Liver (tissue), 9 donors: ENCODE data around the gene SNN. TPM values are rescaled to one million over a fixed set of nuclear protein-coding genes. Genes with fewer than 3 reads are reported as not detected.

Experiments
- DNase-seq: peaks from one replicate; pipeline ENCODE4 v3.0.0-alpha.2; 2017; ENCODE audit warnings: low spot score
- H3K27ac ChIP-seq, 2 donors: one replicate each; pipeline ENCODE4 v1.7.0; 2013; ENCODE audit warnings: inconsistent platforms in 2 of 2, low read length in 2 of 2, control low read depth in 1 of 2, low read depth in 1 of 2, mild to moderate bottlenecking in 1 of 2
- H3K27me3 ChIP-seq, 4 donors: one replicate each; pipeline versions ENCODE4 v1.6.1 to v1.7.0; 2013; ENCODE audit warnings: low read length in 3 of 4, inconsistent platforms in 1 of 4, mild to moderate bottlenecking in 1 of 4, moderate library complexity in 1 of 4; ENCODE audit not compliant: control insufficient read depth in 4 of 4, insufficient read depth in 4 of 4
- H3K36me3 ChIP-seq, 4 donors: one replicate each; pipeline versions ENCODE4 v1.6.1 to v1.7.0; 2013; ENCODE audit warnings: low read length in 3 of 4, mild to moderate bottlenecking in 3 of 4, low read depth in 1 of 4, moderate library complexity in 1 of 4; ENCODE audit not compliant: control insufficient read depth in 4 of 4, insufficient read depth in 3 of 4
- H3K4me1 ChIP-seq, 4 donors: one replicate each; pipeline versions ENCODE4 v1.6.1 to v1.7.0; 2013; ENCODE audit warnings: low read length in 3 of 4, mild to moderate bottlenecking in 3 of 4, moderate library complexity in 1 of 4; ENCODE audit not compliant: control insufficient read depth in 4 of 4, insufficient read depth in 4 of 4
- H3K4me3 ChIP-seq, 3 donors: one replicate each; pipeline versions ENCODE4 v1.6.1 to v1.7.0; 2013; ENCODE audit warnings: low read length in 3 of 3, control low read depth in 1 of 3, low read depth in 1 of 3, mild to moderate bottlenecking in 1 of 3
- H3K9ac ChIP-seq, 2 donors: one replicate each; pipeline ENCODE4 v1.7.0; 2013; ENCODE audit warnings: low read length in 2 of 2, mild to moderate bottlenecking in 2 of 2, moderate library complexity in 2 of 2, control low read depth in 1 of 2, low read depth in 1 of 2
- H3K9me3 ChIP-seq, 4 donors: one replicate each; pipeline versions ENCODE4 v1.6.1 to v1.7.0; 2013; ENCODE audit warnings: low read length in 3 of 4; ENCODE audit not compliant: control insufficient read depth in 4 of 4
- EGR1 ChIP-seq, 2 donors: IDR thresholded peaks; 2 replicates each; pipeline ENCODE4 v1.6.1; 2016 to 2018; ENCODE audit warnings: antibody characterized with exemption in 2 of 2, low read depth in 2 of 2
- FOXA1 ChIP-seq: IDR thresholded peaks from 2 replicates; pipeline ENCODE4 v1.6.1; 2016; ENCODE audit warnings: antibody characterized with exemption
- FOXA2 ChIP-seq: IDR thresholded peaks from 2 replicates; pipeline ENCODE4 v1.6.1; 2016; ENCODE audit warnings: antibody characterized with exemption
- GABPA ChIP-seq, 2 donors: IDR thresholded peaks in 1 of 2; conservative IDR thresholded peaks in 1 of 2; 2 replicates each; pipeline ENCODE4 v1.6.1; 2016; ENCODE audit warnings: antibody characterized with exemption in 2 of 2, mild to moderate bottlenecking in 1 of 2, moderate library complexity in 1 of 2
- HNF4A ChIP-seq, 2 donors: conservative IDR thresholded peaks; 2 replicates each; pipeline ENCODE4 v1.6.1; 2016; ENCODE audit warnings: antibody characterized with exemption in 2 of 2, mild to moderate bottlenecking in 2 of 2
- HNF4G ChIP-seq: IDR thresholded peaks from 2 replicates; pipeline ENCODE4 v1.6.1; 2016; ENCODE audit warnings: antibody characterized with exemption
- JUND ChIP-seq, 2 donors: IDR thresholded peaks; 2 replicates each; pipeline ENCODE4 v1.6.1; 2016; ENCODE audit warnings: antibody characterized with exemption in 2 of 2
- NR2F2 ChIP-seq: IDR thresholded peaks from 2 replicates; pipeline ENCODE4 v1.6.1; 2016; ENCODE audit warnings: antibody characterized with exemption
- RAD21 ChIP-seq, 2 donors: IDR thresholded peaks; 2 replicates each; pipeline ENCODE4 v1.6.1; 2016; ENCODE audit warnings: antibody characterized with exemption in 2 of 2, mild to moderate bottlenecking in 2 of 2
- RXRA ChIP-seq, 2 donors: IDR thresholded peaks; 2 replicates each; pipeline ENCODE4 v1.6.1; 2017 to 2018; ENCODE audit warnings: antibody characterized with exemption in 2 of 2, mild to moderate bottlenecking in 1 of 2
- SP1 ChIP-seq: IDR thresholded peaks from 2 replicates; pipeline ENCODE4 v1.6.1; 2018; ENCODE audit warnings: antibody characterized with exemption, mild to moderate bottlenecking
- TAF1 ChIP-seq: conservative IDR thresholded peaks from 2 replicates; pipeline ENCODE4 v1.6.1; 2016; ENCODE audit warnings: antibody characterized with exemption, mild to moderate bottlenecking
- YY1 ChIP-seq: IDR thresholded peaks from 2 replicates; pipeline ENCODE4 v1.6.1; 2016; ENCODE audit warnings: antibody characterized with exemption, mild to moderate bottlenecking
- WGBS: extraction: QIAGEN DNeasy Blood & Tissue Kit; methylation state at CpG from one replicate; pipeline ENCODE4 v1.1.7; 2013; 5-methylcytosine and 5-hydroxymethylcytosine counted together
- polyA plus RNA-seq, 2 donors: library from polyadenylated mRNA; stranded (reverse) in 1 of 2; unstranded in 1 of 2; fragments of 200-250 nt in 1 of 2; fragments of >200 nt in 1 of 2; fragmentation: Nextera tagmentation in 1 of 2; extraction: Ambion mirVana in 1 of 2; gene quantifications; one replicate each; pipeline versions ENCODE4 v1.2.1 to v1.2.3, GENCODE V29; 2013 to 2015
- total RNA-seq, 2 donors: library from RNA; depleted of rRNA; stranded (reverse); fragments of >200 nt; gene quantifications; one replicate each; pipeline ENCODE4 v1.2.3, GENCODE V29; 2014
- TF ChIP-seq, protein P1 (sequence below): IDR thresholded peaks from 2 replicates; pipeline ENCODE4 v1.6.1; 2016; ENCODE audit warnings: antibody characterized with exemption
- TF ChIP-seq, protein P2 (sequence below): fragments of 150-350 bp; IDR thresholded peaks from 2 replicates; pipeline ENCODE4 v1.5.1; 2017; ENCODE audit warnings: improper control_type of control experiment, low read depth, low read length; ENCODE audit not compliant: missing input control
- TF ChIP-seq, protein P3 (sequence below): IDR thresholded peaks from 2 replicates; pipeline ENCODE4 v1.6.1; 2016; ENCODE audit warnings: antibody characterized with exemption, mild to moderate bottlenecking
- TF ChIP-seq, protein P4 (sequence below): IDR thresholded peaks from 2 replicates; pipeline ENCODE4 v1.6.1; 2016; ENCODE audit warnings: antibody characterized with exemption
- TF ChIP-seq, protein P5 (sequence below): IDR thresholded peaks from 2 replicates; pipeline ENCODE4 v1.6.1; 2016; ENCODE audit warnings: antibody characterized with exemption
- donor health status: healthy.
- donor health status: healthy.
- donor health status: healthy.
- donor health status: healthy.
- donor health status: healthy.

Gene SNN
- total and polyA plus RNA-seq, 4 donors: 2.5 to 6.2 (median 5.3) TPM

DNA sequence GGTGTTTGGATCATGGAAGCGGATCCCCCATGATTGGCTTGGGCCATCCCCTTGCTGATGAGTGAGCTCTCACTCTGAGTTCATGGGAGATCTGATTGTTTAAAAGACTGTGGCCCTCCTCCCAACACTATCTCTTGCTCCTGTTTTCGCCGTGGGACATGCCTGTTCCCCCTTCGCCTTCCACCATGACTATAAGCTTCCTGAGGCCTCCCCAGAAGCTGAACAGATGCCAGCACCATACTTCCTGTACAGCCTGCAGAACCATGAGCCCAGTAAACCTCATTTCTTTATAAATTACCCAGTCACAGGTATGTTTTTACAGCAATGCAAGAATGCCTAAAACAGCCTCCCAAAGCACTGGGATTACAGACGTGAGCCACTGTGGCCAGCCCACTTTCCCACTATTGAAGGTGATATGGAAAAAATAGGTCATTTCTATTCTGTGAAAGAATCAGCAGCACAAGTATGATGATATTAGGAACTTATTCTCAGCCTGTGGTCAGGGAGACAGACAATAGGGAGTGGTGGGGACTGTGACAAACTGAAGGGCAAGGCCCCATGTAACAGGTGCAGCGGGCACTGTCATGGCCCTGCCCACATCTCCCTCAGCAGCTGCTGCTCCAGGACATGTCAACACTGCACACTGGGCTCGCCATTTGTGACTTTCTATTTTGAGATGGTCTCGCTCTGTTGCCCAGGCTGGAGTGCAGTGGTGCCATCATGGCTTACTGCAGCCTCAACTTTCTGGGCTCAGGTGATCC is 47.8 kb upstream of the SNN start:
- TF ChIP-seq RAD21 (IDR thresholded peaks at IDR 0.05) (no peak), TAF1 (no peak), HNF4G (no peak)
- TF ChIP-seq, protein P1, sequence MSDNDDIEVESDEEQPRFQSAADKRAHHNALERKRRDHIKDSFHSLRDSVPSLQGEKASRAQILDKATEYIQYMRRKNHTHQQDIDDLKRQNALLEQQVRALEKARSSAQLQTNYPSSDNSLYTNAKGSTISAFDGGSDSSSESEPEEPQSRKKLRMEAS: no peak
- Histone ChIP-seq H3K27me3 (no peaks in the 10 kb centered on the region), H3K9ac (no peak overlapping the region), H3K36me3 (no peaks in the 10 kb centered on the region), H3K4me1 (peaks cover 0 to 8% (median 3%) of the 10 kb centered on the region in 4 donors), H3K4me3 (no peak overlapping the region), H3K27ac (no peak overlapping the region), H3K9me3 (no peaks in the 10 kb centered on the region)
- WGBS: 95% methylated on average over 8 of the region's 8 CpGs
- DNase-seq: no peak

DNA sequence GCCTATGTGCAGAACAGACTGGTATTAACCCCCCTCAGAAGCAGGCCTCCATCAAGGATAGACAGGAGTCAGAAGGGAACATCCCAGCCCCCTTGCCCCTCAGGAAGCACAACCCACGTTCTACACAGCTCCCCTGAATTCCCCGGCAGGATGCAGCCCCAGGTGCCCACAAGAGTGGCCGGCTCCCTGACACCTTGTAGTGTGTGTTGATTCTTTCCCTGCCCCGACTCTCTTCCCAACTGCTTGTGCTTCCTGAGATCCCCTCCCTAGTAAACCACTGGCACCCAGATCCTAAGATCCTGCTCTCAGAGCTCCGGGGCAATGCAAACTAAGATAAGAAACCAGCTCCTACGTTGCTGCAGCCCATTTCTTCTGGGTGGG is 46.7 kb upstream of the SNN start:
- no peak for DNase-seq
- TF ChIP-seq YY1 (no peak), RAD21 (IDR thresholded peaks at IDR 0.05) (no peak), FOXA2 (no peak), HNF4G (no peak), RXRA (IDR thresholded peaks at IDR 0.05) (no peak), NR2F2 (no peak), GABPA (IDR thresholded peaks at IDR 0.05 in 1 of 2, conservative IDR thresholded peaks at IDR 0.05 in 1 of 2) (no peak), HNF4A (conservative IDR thresholded peaks at IDR 0.05) (no peak), SP1 (no peak), TAF1 (no peak), EGR1 (IDR thresholded peaks at IDR 0.05; ENCODE audit: low read depth in 2 of 2) (no peak), FOXA1 (no peak), JUND (IDR thresholded peaks at IDR 0.05) (no peak)
- TF ChIP-seq, protein P2, sequence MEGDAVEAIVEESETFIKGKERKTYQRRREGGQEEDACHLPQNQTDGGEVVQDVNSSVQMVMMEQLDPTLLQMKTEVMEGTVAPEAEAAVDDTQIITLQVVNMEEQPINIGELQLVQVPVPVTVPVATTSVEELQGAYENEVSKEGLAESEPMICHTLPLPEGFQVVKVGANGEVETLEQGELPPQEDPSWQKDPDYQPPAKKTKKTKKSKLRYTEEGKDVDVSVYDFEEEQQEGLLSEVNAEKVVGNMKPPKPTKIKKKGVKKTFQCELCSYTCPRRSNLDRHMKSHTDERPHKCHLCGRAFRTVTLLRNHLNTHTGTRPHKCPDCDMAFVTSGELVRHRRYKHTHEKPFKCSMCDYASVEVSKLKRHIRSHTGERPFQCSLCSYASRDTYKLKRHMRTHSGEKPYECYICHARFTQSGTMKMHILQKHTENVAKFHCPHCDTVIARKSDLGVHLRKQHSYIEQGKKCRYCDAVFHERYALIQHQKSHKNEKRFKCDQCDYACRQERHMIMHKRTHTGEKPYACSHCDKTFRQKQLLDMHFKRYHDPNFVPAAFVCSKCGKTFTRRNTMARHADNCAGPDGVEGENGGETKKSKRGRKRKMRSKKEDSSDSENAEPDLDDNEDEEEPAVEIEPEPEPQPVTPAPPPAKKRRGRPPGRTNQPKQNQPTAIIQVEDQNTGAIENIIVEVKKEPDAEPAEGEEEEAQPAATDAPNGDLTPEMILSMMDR: no peak
- TF ChIP-seq, protein P3, sequence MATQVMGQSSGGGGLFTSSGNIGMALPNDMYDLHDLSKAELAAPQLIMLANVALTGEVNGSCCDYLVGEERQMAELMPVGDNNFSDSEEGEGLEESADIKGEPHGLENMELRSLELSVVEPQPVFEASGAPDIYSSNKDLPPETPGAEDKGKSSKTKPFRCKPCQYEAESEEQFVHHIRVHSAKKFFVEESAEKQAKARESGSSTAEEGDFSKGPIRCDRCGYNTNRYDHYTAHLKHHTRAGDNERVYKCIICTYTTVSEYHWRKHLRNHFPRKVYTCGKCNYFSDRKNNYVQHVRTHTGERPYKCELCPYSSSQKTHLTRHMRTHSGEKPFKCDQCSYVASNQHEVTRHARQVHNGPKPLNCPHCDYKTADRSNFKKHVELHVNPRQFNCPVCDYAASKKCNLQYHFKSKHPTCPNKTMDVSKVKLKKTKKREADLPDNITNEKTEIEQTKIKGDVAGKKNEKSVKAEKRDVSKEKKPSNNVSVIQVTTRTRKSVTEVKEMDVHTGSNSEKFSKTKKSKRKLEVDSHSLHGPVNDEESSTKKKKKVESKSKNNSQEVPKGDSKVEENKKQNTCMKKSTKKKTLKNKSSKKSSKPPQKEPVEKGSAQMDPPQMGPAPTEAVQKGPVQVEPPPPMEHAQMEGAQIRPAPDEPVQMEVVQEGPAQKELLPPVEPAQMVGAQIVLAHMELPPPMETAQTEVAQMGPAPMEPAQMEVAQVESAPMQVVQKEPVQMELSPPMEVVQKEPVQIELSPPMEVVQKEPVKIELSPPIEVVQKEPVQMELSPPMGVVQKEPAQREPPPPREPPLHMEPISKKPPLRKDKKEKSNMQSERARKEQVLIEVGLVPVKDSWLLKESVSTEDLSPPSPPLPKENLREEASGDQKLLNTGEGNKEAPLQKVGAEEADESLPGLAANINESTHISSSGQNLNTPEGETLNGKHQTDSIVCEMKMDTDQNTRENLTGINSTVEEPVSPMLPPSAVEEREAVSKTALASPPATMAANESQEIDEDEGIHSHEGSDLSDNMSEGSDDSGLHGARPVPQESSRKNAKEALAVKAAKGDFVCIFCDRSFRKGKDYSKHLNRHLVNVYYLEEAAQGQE: no peak
- TF ChIP-seq, protein P1: no peak
- TF ChIP-seq, protein P4, sequence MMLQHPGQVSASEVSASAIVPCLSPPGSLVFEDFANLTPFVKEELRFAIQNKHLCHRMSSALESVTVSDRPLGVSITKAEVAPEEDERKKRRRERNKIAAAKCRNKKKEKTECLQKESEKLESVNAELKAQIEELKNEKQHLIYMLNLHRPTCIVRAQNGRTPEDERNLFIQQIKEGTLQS: no peak
- TF ChIP-seq, protein P5, sequence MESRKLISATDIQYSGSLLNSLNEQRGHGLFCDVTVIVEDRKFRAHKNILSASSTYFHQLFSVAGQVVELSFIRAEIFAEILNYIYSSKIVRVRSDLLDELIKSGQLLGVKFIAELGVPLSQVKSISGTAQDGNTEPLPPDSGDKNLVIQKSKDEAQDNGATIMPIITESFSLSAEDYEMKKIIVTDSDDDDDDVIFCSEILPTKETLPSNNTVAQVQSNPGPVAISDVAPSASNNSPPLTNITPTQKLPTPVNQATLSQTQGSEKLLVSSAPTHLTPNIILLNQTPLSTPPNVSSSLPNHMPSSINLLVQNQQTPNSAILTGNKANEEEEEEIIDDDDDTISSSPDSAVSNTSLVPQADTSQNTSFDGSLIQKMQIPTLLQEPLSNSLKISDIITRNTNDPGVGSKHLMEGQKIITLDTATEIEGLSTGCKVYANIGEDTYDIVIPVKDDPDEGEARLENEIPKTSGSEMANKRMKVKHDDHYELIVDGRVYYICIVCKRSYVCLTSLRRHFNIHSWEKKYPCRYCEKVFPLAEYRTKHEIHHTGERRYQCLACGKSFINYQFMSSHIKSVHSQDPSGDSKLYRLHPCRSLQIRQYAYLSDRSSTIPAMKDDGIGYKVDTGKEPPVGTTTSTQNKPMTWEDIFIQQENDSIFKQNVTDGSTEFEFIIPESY: no peak
- Histone ChIP-seq H3K4me1 (peaks cover 0 to 8% (median 3%) of the 10 kb centered on the region in 4 donors), H3K27me3 (no peaks in the 10 kb centered on the region), H3K9me3 (no peaks in the 10 kb centered on the region), H3K36me3 (no peaks in the 10 kb centered on the region), H3K9ac (peak overlapping the region in 1 of 2 donors; percentile 24), H3K4me3 (no peak overlapping the region), H3K27ac (no peak overlapping the region)
- WGBS: 77% methylated on average over 6 of the region's 6 CpGs
